ENCODE results near the gene UBE2G1. TPM values are rescaled to one million over a fixed set of nuclear protein-coding genes. Genes with fewer than 3 reads are reported as not detected.

Gene UBE2G1
- total RNA-seq, 1 donor from 2014 or later: 45.7 TPM

GRCh38 chr17:4309897-4310296 is 56.6 kb downstream of the UBE2G1 start:
- DNase-seq (ENCODE audit: low spot score in 2 of 2): no peak
- FAIRE-seq: no peak

- DNase-seq (ENCODE audit: low spot score in 2 of 2) (no peak), FAIRE-seq (no peak)
Measured at GRCh38 chr17:4307179-4307930, 59.1 kb downstream of the UBE2G1 start.

GRCh38 chr17:4305224-4305623 is 61.3 kb downstream of the UBE2G1 start:
- DNase-seq (ENCODE audit: low spot score in 2 of 2) (no peak), FAIRE-seq (no peak)

GRCh38 chr17:4304417-4305027 is 62.0 kb downstream of the UBE2G1 start:
- DNase-seq (ENCODE audit: low spot score in 2 of 2) (peak in 1 of 2 donors; percentile 41), FAIRE-seq (peak; percentile 23)

GRCh38 chr17:4301066-4301465 is 65.4 kb downstream of the UBE2G1 start:
- peak; percentile 21 for FAIRE-seq
- DNase-seq (ENCODE audit: low spot score in 2 of 2): peak; percentile 35 to 40

- FAIRE-seq (no peak), DNase-seq (ENCODE audit: low spot score in 2 of 2) (no peak)
Measured at GRCh38 chr17:4297351-4297750, 69.1 kb downstream of the UBE2G1 start.

- FAIRE-seq: no peak
- no peak for DNase-seq (ENCODE audit: low spot score in 2 of 2)
Measured at GRCh38 chr17:4295686-4296085, 70.8 kb downstream of the UBE2G1 start.

GRCh38 chr17:4293572-4293971 is 72.9 kb downstream of the UBE2G1 start:
- DNase-seq (ENCODE audit: low spot score in 2 of 2): no peak
- FAIRE-seq: no peak

GRCh38 chr17:4287710-4288109 is 78.8 kb downstream of the UBE2G1 start:
- DNase-seq (ENCODE audit: low spot score in 2 of 2) (no peak), FAIRE-seq (no peak)

GRCh38 chr17:4276514-4276913 is 90.0 kb downstream of the UBE2G1 start:
- no peak for DNase-seq (ENCODE audit: low spot score in 2 of 2)
- no peak for FAIRE-seq

GRCh38 chr17:4272972-4273368 is 93.5 kb downstream of the UBE2G1 start:
- DNase-seq (ENCODE audit: low spot score in 2 of 2) (no peak), FAIRE-seq (no peak)

GRCh38 chr17:4272213-4272971 is 94.1 kb downstream of the UBE2G1 start:
- no peak for FAIRE-seq
- no peak for DNase-seq (ENCODE audit: low spot score in 2 of 2)

GRCh38 chr17:4270736-4271135 is 95.7 kb downstream of the UBE2G1 start:
- no peak for FAIRE-seq

GRCh38 chr17:4269915-4270314 is 96.6 kb downstream of the UBE2G1 start:
- FAIRE-seq (no peak), DNase-seq (ENCODE audit: low spot score in 2 of 2) (no peak)

More at GRCh38 chr17:4270736-4271135, 95.7 kb downstream of the UBE2G1 start:
- no peak for DNase-seq (ENCODE audit: low spot score in 2 of 2)

GRCh38 chr17:4267402-4267801 is 99.1 kb downstream of the UBE2G1 start:
- DNase-seq (ENCODE audit: low spot score in 2 of 2): no peak

GRCh38 chr17:4266550-4266949 is 99.9 kb downstream of the UBE2G1 start:
- FAIRE-seq: no peak
- no peak for DNase-seq (ENCODE audit: low spot score in 2 of 2)

More at GRCh38 chr17:4267402-4267801, 99.1 kb downstream of the UBE2G1 start:
- FAIRE-seq: no peak

GRCh38 chr17:4263282-4264215 is 102.9 kb downstream of the UBE2G1 start, which contains the start of gene ANKFY1:
ANKFY1 (minus strand) TSS chr17:4263979; CDS start chr17:4263941, 38 bp downstream.
- FAIRE-seq: no peak
- peak; percentile 95 to 98 for DNase-seq (ENCODE audit: low spot score in 2 of 2)

- FAIRE-seq: no peak
- no peak for DNase-seq (ENCODE audit: low spot score in 2 of 2)
Measured at GRCh38 chr17:4262703-4263102, 103.8 kb downstream of the UBE2G1 start.

GRCh38 chr17:4261452-4261851 is 105.0 kb downstream of the UBE2G1 start:
- no peak for FAIRE-seq

GRCh38 chr17:4258867-4259266 is 107.6 kb downstream of the UBE2G1 start:
- no peak for DNase-seq (ENCODE audit: low spot score in 2 of 2)
- FAIRE-seq: no peak

More at GRCh38 chr17:4261452-4261851, 105.0 kb downstream of the UBE2G1 start:
- DNase-seq (ENCODE audit: low spot score in 2 of 2): no peak

Measured in frontal cortex (tissue), 4 donors.